ENCODE data around the gene HNRNPA0.

Gene HNRNPA0

GRCh38 chr5:137753691-137754187 lies 424 bp downstream of the HNRNPA0 start:
- Histone ChIP-seq H3K9me3 (ENCODE audit: control insufficient read depth in 2 of 2, low read length in 2 of 2) (no peaks in the 10 kb centered on the region), H3K4me3 (ENCODE audit: low read length in 2 of 2) (peak overlapping the region; percentile 94 to 96), H3K4me1 (ENCODE audit: control insufficient read depth, insufficient read depth, low read length) (peaks cover 12% of the 10 kb centered on the region), H3K9ac (ENCODE audit: low read length in 2 of 2) (peak overlapping the region; percentile 100), H3K27ac (ENCODE audit: low read length) (peak overlapping the region; percentile 100), H3K36me3 (ENCODE audit: control insufficient read depth in 2 of 2, insufficient read depth in 2 of 2, low read length in 2 of 2) (no peaks in the 10 kb centered on the region), H3K27me3 (ENCODE audit: control insufficient read depth in 1 of 2, insufficient read depth in 2 of 2, low read length in 2 of 2) (no peaks in the 10 kb centered on the region)

- Histone ChIP-seq H3K27me3 (ENCODE audit: control insufficient read depth in 1 of 2, insufficient read depth in 2 of 2, low read length in 2 of 2) (no peaks in the 10 kb centered on the region), H3K9me3 (ENCODE audit: control insufficient read depth in 2 of 2, low read length in 2 of 2) (no peaks in the 10 kb centered on the region), H3K27ac (ENCODE audit: low read length) (peak overlapping the region; percentile 100), H3K9ac (ENCODE audit: low read length in 2 of 2) (peak overlapping the region; percentile 100), H3K4me1 (ENCODE audit: control insufficient read depth, insufficient read depth, low read length) (peaks cover 12% of the 10 kb centered on the region), H3K36me3 (ENCODE audit: control insufficient read depth in 2 of 2, insufficient read depth in 2 of 2, low read length in 2 of 2) (no peaks in the 10 kb centered on the region), H3K4me3 (ENCODE audit: low read length in 2 of 2) (peak overlapping the region; percentile 94 to 96)
Measured at GRCh38 chr5:137752905-137753690, 1.1 kb downstream of the HNRNPA0 start.

- Histone ChIP-seq H3K27me3 (ENCODE audit: control insufficient read depth in 1 of 2, insufficient read depth in 2 of 2, low read length in 2 of 2) (no peaks in the 10 kb centered on the region), H3K4me3 (ENCODE audit: low read length in 2 of 2) (peak overlapping the region; percentile 94 to 96), H3K36me3 (ENCODE audit: control insufficient read depth in 2 of 2, insufficient read depth in 2 of 2, low read length in 2 of 2) (no peaks in the 10 kb centered on the region), H3K9ac (ENCODE audit: low read length in 2 of 2) (peak overlapping the region; percentile 62 to 100), H3K9me3 (ENCODE audit: control insufficient read depth in 2 of 2, low read length in 2 of 2) (no peaks in the 10 kb centered on the region), H3K4me1 (ENCODE audit: control insufficient read depth, insufficient read depth, low read length) (peaks cover 12% of the 10 kb centered on the region), H3K27ac (ENCODE audit: low read length) (no peak overlapping the region)
Measured at GRCh38 chr5:137751869-137752491, 2.2 kb downstream of the HNRNPA0 start.

- Histone ChIP-seq H3K9me3 (ENCODE audit: control insufficient read depth in 2 of 2, low read length in 2 of 2) (no peaks in the 10 kb centered on the region), H3K36me3 (ENCODE audit: control insufficient read depth in 2 of 2, insufficient read depth in 2 of 2, low read length in 2 of 2) (no peaks in the 10 kb centered on the region), H3K27me3 (ENCODE audit: control insufficient read depth in 1 of 2, insufficient read depth in 2 of 2, low read length in 2 of 2) (no peaks in the 10 kb centered on the region), H3K4me3 (ENCODE audit: low read length in 2 of 2) (no peak overlapping the region), H3K27ac (ENCODE audit: low read length) (no peak overlapping the region), H3K4me1 (ENCODE audit: control insufficient read depth, insufficient read depth, low read length) (peaks cover 12% of the 10 kb centered on the region), H3K9ac (ENCODE audit: low read length in 2 of 2) (no peak overlapping the region)
Measured at GRCh38 chr5:137750436-137750835, 3.7 kb downstream of the HNRNPA0 start.

- Histone ChIP-seq H3K4me3 (ENCODE audit: low read length in 2 of 2) (no peak overlapping the region), H3K9ac (ENCODE audit: low read length in 2 of 2) (no peak overlapping the region)
Measured at GRCh38 chr5:137747848-137748247, 6.3 kb downstream of the HNRNPA0 start.

GRCh38 chr5:137743031-137743640 lies 11.0 kb downstream of the HNRNPA0 start:
- Histone ChIP-seq H3K9me3 (ENCODE audit: control insufficient read depth in 2 of 2, low read length in 2 of 2) (no peaks in the 10 kb centered on the region), H3K27me3 (ENCODE audit: control insufficient read depth in 1 of 2, insufficient read depth in 2 of 2, low read length in 2 of 2) (no peaks in the 10 kb centered on the region), H3K4me3 (ENCODE audit: low read length in 2 of 2) (no peak overlapping the region), H3K4me1 (ENCODE audit: control insufficient read depth, insufficient read depth, low read length) (no peaks in the 10 kb centered on the region), H3K9ac (ENCODE audit: low read length in 2 of 2) (no peak overlapping the region), H3K27ac (ENCODE audit: low read length) (no peak overlapping the region), H3K36me3 (ENCODE audit: control insufficient read depth in 2 of 2, insufficient read depth in 2 of 2, low read length in 2 of 2) (no peaks in the 10 kb centered on the region)

More at GRCh38 chr5:137747848-137748247, 6.3 kb downstream of the HNRNPA0 start:
- Histone ChIP-seq H3K27ac (ENCODE audit: low read length) (no peak overlapping the region), H3K27me3 (ENCODE audit: control insufficient read depth in 1 of 2, insufficient read depth in 2 of 2, low read length in 2 of 2) (no peaks in the 10 kb centered on the region), H3K36me3 (ENCODE audit: control insufficient read depth in 2 of 2, insufficient read depth in 2 of 2, low read length in 2 of 2) (no peaks in the 10 kb centered on the region), H3K4me1 (ENCODE audit: control insufficient read depth, insufficient read depth, low read length) (peaks cover 12% of the 10 kb centered on the region), H3K9me3 (ENCODE audit: control insufficient read depth in 2 of 2, low read length in 2 of 2) (no peaks in the 10 kb centered on the region)

GRCh38 chr5:137741718-137742117 lies 12.4 kb downstream of the HNRNPA0 start:
- H3K4me3 ChIP-seq (ENCODE audit: low read length in 2 of 2), result no peak overlapping the region
- no peaks in the 10 kb centered on the region for H3K27me3 ChIP-seq (ENCODE audit: control insufficient read depth in 1 of 2, insufficient read depth in 2 of 2, low read length in 2 of 2)
- H3K4me1 ChIP-seq (ENCODE audit: control insufficient read depth, insufficient read depth, low read length), result peaks cover 3% of the 10 kb centered on the region
- no peak overlapping the region for H3K9ac ChIP-seq (ENCODE audit: low read length in 2 of 2)
- no peaks in the 10 kb centered on the region for H3K9me3 ChIP-seq (ENCODE audit: control insufficient read depth in 2 of 2, low read length in 2 of 2)
- no peaks in the 10 kb centered on the region for H3K36me3 ChIP-seq (ENCODE audit: control insufficient read depth in 2 of 2, insufficient read depth in 2 of 2, low read length in 2 of 2)
- no peak overlapping the region for H3K27ac ChIP-seq (ENCODE audit: low read length)

- no peak overlapping the region for H3K27ac ChIP-seq (ENCODE audit: low read length)
Measured at GRCh38 chr5:137739737-137740136, 14.4 kb downstream of the HNRNPA0 start.

GRCh38 chr5:137738947-137739346 lies 15.2 kb downstream of the HNRNPA0 start:
- Histone ChIP-seq H3K9me3 (ENCODE audit: control insufficient read depth in 2 of 2, low read length in 2 of 2) (no peaks in the 10 kb centered on the region), H3K27ac (ENCODE audit: low read length) (no peak overlapping the region), H3K4me3 (ENCODE audit: low read length in 2 of 2) (no peak overlapping the region), H3K9ac (ENCODE audit: low read length in 2 of 2) (no peak overlapping the region), H3K36me3 (ENCODE audit: control insufficient read depth in 2 of 2, insufficient read depth in 2 of 2, low read length in 2 of 2) (no peaks in the 10 kb centered on the region), H3K4me1 (ENCODE audit: control insufficient read depth, insufficient read depth, low read length) (peaks cover 17% of the 10 kb centered on the region), H3K27me3 (ENCODE audit: control insufficient read depth in 1 of 2, insufficient read depth in 2 of 2, low read length in 2 of 2) (no peaks in the 10 kb centered on the region)

More at GRCh38 chr5:137739737-137740136, 14.4 kb downstream of the HNRNPA0 start:
- H3K4me3 ChIP-seq (ENCODE audit: low read length in 2 of 2), result no peak overlapping the region
- H3K27me3 ChIP-seq (ENCODE audit: control insufficient read depth in 1 of 2, insufficient read depth in 2 of 2, low read length in 2 of 2), result no peaks in the 10 kb centered on the region
- no peak overlapping the region for H3K9ac ChIP-seq (ENCODE audit: low read length in 2 of 2)
- H3K9me3 ChIP-seq (ENCODE audit: control insufficient read depth in 2 of 2, low read length in 2 of 2), result no peaks in the 10 kb centered on the region
- no peaks in the 10 kb centered on the region for H3K36me3 ChIP-seq (ENCODE audit: control insufficient read depth in 2 of 2, insufficient read depth in 2 of 2, low read length in 2 of 2)
- H3K4me1 ChIP-seq (ENCODE audit: control insufficient read depth, insufficient read depth, low read length), result peaks cover 14% of the 10 kb centered on the region

GRCh38 chr5:137737349-137738131 lies 16.6 kb downstream of the HNRNPA0 start:
- Histone ChIP-seq H3K4me1 (ENCODE audit: control insufficient read depth, insufficient read depth, low read length) (peaks cover 17% of the 10 kb centered on the region), H3K27ac (ENCODE audit: low read length) (no peak overlapping the region), H3K4me3 (ENCODE audit: low read length in 2 of 2) (no peak overlapping the region), H3K36me3 (ENCODE audit: control insufficient read depth in 2 of 2, insufficient read depth in 2 of 2, low read length in 2 of 2) (no peaks in the 10 kb centered on the region), H3K9ac (ENCODE audit: low read length in 2 of 2) (no peak overlapping the region), H3K9me3 (ENCODE audit: control insufficient read depth in 2 of 2, low read length in 2 of 2) (no peaks in the 10 kb centered on the region), H3K27me3 (ENCODE audit: control insufficient read depth in 1 of 2, insufficient read depth in 2 of 2, low read length in 2 of 2) (no peaks in the 10 kb centered on the region)

Data from stomach smooth muscle (tissue), 2 donors.